Measurements from ENCODE around the gene TICAM1.
"Not testable (repeated sequence)": the region's sequence is repeated elsewhere in the genome, so short reads cannot be mapped to it uniquely, and the experiment has no call there.

TICAM1 gene

GRCh38 chr19:4852484-4852883 is 21.0 kb upstream of the TICAM1 start:
- Histone ChIP-seq H3K4me1 (ENCODE audit: insufficient read depth, insufficient read length) (peaks cover 2% of the 10 kb centered on the region), H3K9me3 (ENCODE audit: insufficient read depth, low read length) (no peaks in the 10 kb centered on the region), H3K9ac (ENCODE audit: insufficient read length, low read depth) (no peak overlapping the region), H3K27me3 (ENCODE audit: insufficient read depth, insufficient read length) (no peaks in the 10 kb centered on the region), H3K36me3 (ENCODE audit: insufficient read depth, insufficient read length, low read length) (peaks cover 82% of the 10 kb centered on the region), H3K4me3 (ENCODE audit: insufficient read length, low read depth) (no peak overlapping the region)
- no peak for DNase-seq (ENCODE audit: low read depth, low spot score)
- no peak for TF ChIP-seq YY1 (IDR thresholded peaks at IDR 0.05; ENCODE audit: insufficient read depth, insufficient read length)
- no peak for TF ChIP-seq SUZ12 (IDR thresholded peaks at IDR 0.05; ENCODE audit: extremely low read depth, insufficient read depth, insufficient read length)
- TF ChIP-seq ZNF274 (IDR thresholded peaks at IDR 0.05; ENCODE audit: low read depth, low read length), result no peak

- DNase-seq (ENCODE audit: low read depth, low spot score), result peak; percentile 62
- Histone ChIP-seq H3K4me1 (ENCODE audit: insufficient read depth, insufficient read length) (peaks cover 2% of the 10 kb centered on the region), H3K27me3 (ENCODE audit: insufficient read depth, insufficient read length) (no peaks in the 10 kb centered on the region), H3K9ac (ENCODE audit: insufficient read length, low read depth) (no peak overlapping the region), H3K9me3 (ENCODE audit: insufficient read depth, low read length) (no peaks in the 10 kb centered on the region), H3K36me3 (ENCODE audit: insufficient read depth, insufficient read length, low read length) (peaks cover 82% of the 10 kb centered on the region), H3K4me3 (ENCODE audit: insufficient read length, low read depth) (no peak overlapping the region)
- TF ChIP-seq ZNF274 (IDR thresholded peaks at IDR 0.05; ENCODE audit: low read depth, low read length) (no peak), YY1 (IDR thresholded peaks at IDR 0.05; ENCODE audit: insufficient read depth, insufficient read length) (no peak), SUZ12 (IDR thresholded peaks at IDR 0.05; ENCODE audit: extremely low read depth, insufficient read depth, insufficient read length) (no peak)
These were observed 20.2 kb upstream of the TICAM1 start for GRCh38 chr19:4851551-4852290.

DNA sequence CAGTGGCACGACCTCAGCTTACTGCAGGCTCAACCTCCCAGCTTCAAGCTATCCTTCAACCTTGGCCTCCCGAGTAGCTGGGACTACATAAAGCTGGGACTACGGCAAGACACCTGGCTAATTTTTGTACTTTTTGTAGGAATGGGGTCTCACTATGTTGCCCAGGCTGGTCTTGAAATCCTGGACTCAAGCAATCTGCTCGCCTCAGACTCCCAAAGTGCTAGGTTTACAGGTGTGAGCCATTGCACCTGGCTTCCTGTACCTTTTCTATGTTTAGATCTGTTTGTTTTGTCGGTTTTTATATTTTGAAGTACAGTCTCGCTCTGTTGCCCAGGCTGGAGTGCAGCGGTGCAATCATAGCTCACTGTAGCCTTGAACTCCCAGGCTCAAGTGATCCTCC is 17.5 kb upstream of the TICAM1 start:
- TF ChIP-seq SUZ12 (IDR thresholded peaks at IDR 0.05; ENCODE audit: extremely low read depth, insufficient read depth, insufficient read length) (no peak), ZNF274 (IDR thresholded peaks at IDR 0.05; ENCODE audit: low read depth, low read length) (no peak), YY1 (IDR thresholded peaks at IDR 0.05; ENCODE audit: insufficient read depth, insufficient read length) (no peak)
- DNase-seq (ENCODE audit: low read depth, low spot score), result no peak
- H3K36me3 ChIP-seq (ENCODE audit: insufficient read depth, insufficient read length, low read length), result peaks cover 78% of the 10 kb centered on the region

DNA sequence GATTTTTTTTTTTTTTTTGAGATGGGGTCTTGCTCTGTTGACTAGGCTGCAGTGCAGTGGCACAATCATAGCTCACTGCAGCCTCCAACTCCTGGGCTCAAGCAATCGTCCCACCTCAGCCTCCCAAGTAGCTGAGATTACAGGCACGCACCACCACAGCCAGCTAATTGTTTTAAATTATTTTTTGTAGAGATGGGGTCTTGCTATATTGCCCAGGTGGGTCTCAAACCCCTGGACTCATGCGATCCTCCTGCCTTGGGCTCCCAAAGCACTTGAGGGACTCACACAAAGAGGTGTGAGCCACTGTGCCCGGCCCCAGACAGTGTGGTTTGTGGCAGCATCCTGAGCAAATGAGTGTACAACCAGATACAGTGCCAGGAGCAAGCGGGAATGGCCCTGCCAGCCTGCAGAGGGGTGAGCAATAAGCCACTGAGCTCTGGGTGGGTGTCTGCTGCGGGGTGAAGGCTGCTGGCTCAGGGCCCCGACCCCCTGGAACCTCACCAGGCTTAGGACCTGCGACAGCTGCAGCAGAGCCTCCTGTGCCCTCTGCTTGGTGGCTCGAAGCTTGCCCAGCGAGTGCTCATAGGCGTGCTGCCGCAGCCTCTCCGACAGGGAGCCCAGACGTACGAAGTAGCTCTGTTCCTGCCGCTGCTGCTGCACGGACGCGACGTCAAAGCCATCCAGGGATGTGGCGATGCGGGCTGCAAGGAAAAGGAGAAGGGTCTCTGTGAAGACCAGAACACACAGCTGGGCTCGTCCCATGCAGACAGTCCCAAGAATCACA is 15.9 kb upstream of the TICAM1 start:
- H3K36me3 ChIP-seq (ENCODE audit: insufficient read depth, insufficient read length, low read length), result peaks cover 80% of the 10 kb centered on the region
- no peak overlapping the region for H3K4me3 ChIP-seq (ENCODE audit: insufficient read length, low read depth)
- H3K9ac ChIP-seq (ENCODE audit: insufficient read length, low read depth), result no peak overlapping the region
- no peaks in the 10 kb centered on the region for H3K27me3 ChIP-seq (ENCODE audit: insufficient read depth, insufficient read length)
- no peak for DNase-seq (ENCODE audit: low read depth, low spot score)
- no peaks in the 10 kb centered on the region for H3K9me3 ChIP-seq (ENCODE audit: insufficient read depth, low read length)
- TF ChIP-seq ZNF274 (IDR thresholded peaks at IDR 0.05; ENCODE audit: low read depth, low read length) (no peak), YY1 (IDR thresholded peaks at IDR 0.05; ENCODE audit: insufficient read depth, insufficient read length) (no peak), SUZ12 (IDR thresholded peaks at IDR 0.05; ENCODE audit: extremely low read depth, insufficient read depth, insufficient read length) (no peak)
- peaks cover 2% of the 10 kb centered on the region for H3K4me1 ChIP-seq (ENCODE audit: insufficient read depth, insufficient read length)

More for the DNA sequence above, 17.5 kb upstream of the TICAM1 start:
- no peak overlapping the region for H3K4me3 ChIP-seq (ENCODE audit: insufficient read length, low read depth)
- peaks cover 2% of the 10 kb centered on the region for H3K4me1 ChIP-seq (ENCODE audit: insufficient read depth, insufficient read length)
- H3K9ac ChIP-seq (ENCODE audit: insufficient read length, low read depth), result no peak overlapping the region
- no peaks in the 10 kb centered on the region for H3K27me3 ChIP-seq (ENCODE audit: insufficient read depth, insufficient read length)
- H3K9me3 ChIP-seq (ENCODE audit: insufficient read depth, low read length), result no peaks in the 10 kb centered on the region

- not testable (repeated sequence) for H3K4me3 ChIP-seq (ENCODE audit: insufficient read length, low read depth); H3K9ac ChIP-seq (ENCODE audit: insufficient read length, low read depth); H3K27me3 ChIP-seq (ENCODE audit: insufficient read depth, insufficient read length); H3K9me3 ChIP-seq (ENCODE audit: insufficient read depth, low read length); H3K4me1 ChIP-seq (ENCODE audit: insufficient read depth, insufficient read length); DNase-seq (ENCODE audit: low read depth, low spot score)
- peaks cover 74% of the 10 kb centered on the region for H3K36me3 ChIP-seq (ENCODE audit: insufficient read depth, insufficient read length, low read length)
These were observed 14.5 kb upstream of the TICAM1 start for GRCh38 chr19:4845975-4846374.

DNA sequence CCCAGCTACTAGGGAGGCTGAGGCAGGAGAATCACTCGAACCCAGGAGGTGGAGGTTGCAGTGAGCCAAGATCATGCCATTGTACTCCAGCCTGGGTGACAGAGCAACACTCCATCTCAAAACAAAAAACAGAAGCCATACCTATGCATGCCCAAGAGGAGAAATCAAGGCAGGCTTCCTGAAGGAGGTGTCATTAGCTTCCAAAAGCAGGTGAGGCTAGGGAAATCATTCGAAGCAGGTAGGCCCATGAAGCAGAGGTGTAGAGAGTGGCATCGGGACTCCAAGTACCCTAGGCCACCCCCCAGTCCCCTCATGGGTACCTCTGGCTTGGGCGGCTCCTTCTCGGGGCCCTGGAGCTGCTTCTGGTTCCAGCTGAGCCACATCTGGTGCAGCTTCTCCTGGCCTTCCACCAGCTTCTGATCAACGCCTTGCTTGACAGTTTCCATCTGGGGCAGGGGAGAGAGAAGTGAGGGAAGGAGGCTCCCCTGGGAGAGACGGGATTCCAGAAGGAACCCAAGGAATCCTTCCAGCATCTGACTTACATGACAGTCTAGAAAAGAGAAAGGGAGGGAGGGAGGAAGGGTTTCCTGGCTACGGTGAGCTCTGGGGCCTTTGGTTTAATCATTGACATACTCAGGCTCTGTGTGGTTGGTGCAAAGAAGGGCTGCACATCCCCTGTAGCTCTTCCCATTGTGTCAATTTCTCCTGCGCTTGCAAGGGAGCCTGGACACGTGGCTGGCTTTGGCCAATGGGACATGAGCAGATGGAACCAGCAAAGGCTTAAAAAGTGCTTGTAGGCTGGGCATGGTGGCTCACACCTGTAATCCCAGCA is 13.1 kb upstream of the TICAM1 start:
- DNase-seq (ENCODE audit: low read depth, low spot score), result no peak
- Histone ChIP-seq H3K27me3 (ENCODE audit: insufficient read depth, insufficient read length) (no peaks in the 10 kb centered on the region), H3K4me1 (ENCODE audit: insufficient read depth, insufficient read length) (no peaks in the 10 kb centered on the region), H3K36me3 (ENCODE audit: insufficient read depth, insufficient read length, low read length) (peaks cover 72% of the 10 kb centered on the region), H3K4me3 (ENCODE audit: insufficient read length, low read depth) (no peak overlapping the region), H3K9ac (ENCODE audit: insufficient read length, low read depth) (no peak overlapping the region), H3K9me3 (ENCODE audit: insufficient read depth, low read length) (no peaks in the 10 kb centered on the region)
- TF ChIP-seq ZNF274 (IDR thresholded peaks at IDR 0.05; ENCODE audit: low read depth, low read length) (no peak), SUZ12 (IDR thresholded peaks at IDR 0.05; ENCODE audit: extremely low read depth, insufficient read depth, insufficient read length) (no peak), YY1 (IDR thresholded peaks at IDR 0.05; ENCODE audit: insufficient read depth, insufficient read length) (no peak)

DNA sequence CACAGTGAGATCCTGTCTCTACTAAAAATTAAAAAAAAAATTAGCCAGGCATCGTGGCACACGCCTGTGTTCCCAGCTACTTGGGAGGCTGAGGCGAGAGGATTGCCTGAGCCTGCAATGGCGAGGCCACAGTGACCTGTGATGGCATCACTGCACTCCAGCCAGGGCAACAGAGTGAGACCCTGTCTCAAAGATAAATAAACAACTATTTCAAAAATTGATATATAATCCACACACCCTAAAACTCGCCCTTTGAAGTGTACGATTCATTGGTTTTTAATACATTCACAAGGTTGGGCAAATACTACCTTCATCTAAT is 12.1 kb upstream of the TICAM1 start:
- peaks cover 73% of the 10 kb centered on the region for H3K36me3 ChIP-seq (ENCODE audit: insufficient read depth, insufficient read length, low read length)

More for the DNA sequence above, 12.1 kb upstream of the TICAM1 start:
- Histone ChIP-seq H3K9ac (ENCODE audit: insufficient read length, low read depth) (no peak overlapping the region), H3K4me3 (ENCODE audit: insufficient read length, low read depth) (no peak overlapping the region), H3K4me1 (ENCODE audit: insufficient read depth, insufficient read length) (no peaks in the 10 kb centered on the region), H3K9me3 (ENCODE audit: insufficient read depth, low read length) (no peaks in the 10 kb centered on the region), H3K27me3 (ENCODE audit: insufficient read depth, insufficient read length) (no peaks in the 10 kb centered on the region)
- DNase-seq (ENCODE audit: low read depth, low spot score), result no peak
- TF ChIP-seq SUZ12 (IDR thresholded peaks at IDR 0.05; ENCODE audit: extremely low read depth, insufficient read depth, insufficient read length) (no peak), ZNF274 (IDR thresholded peaks at IDR 0.05; ENCODE audit: low read depth, low read length) (no peak), YY1 (IDR thresholded peaks at IDR 0.05; ENCODE audit: insufficient read depth, insufficient read length) (no peak)

Measured in NT2/D1 (cell line).